Measurements from ENCODE around the gene KIAA1217. TPM values are rescaled to one million over a fixed set of nuclear protein-coding genes. Genes with fewer than 3 reads are reported as not detected.

The KIAA1217 gene
- total and polyA plus RNA-seq, 8 donors = 11.9 to 36.7 (median 19.8) TPM

- Histone ChIP-seq H3K27ac (no peak overlapping the region), H3K27me3 (no peaks in the 10 kb centered on the region), H3K9me3 (no peaks in the 10 kb centered on the region), H3K4me1 (no peaks in the 10 kb centered on the region), H3K36me3 (no peaks in the 10 kb centered on the region), H3K4me3 (no peak overlapping the region)
- TF ChIP-seq, protein P1, sequence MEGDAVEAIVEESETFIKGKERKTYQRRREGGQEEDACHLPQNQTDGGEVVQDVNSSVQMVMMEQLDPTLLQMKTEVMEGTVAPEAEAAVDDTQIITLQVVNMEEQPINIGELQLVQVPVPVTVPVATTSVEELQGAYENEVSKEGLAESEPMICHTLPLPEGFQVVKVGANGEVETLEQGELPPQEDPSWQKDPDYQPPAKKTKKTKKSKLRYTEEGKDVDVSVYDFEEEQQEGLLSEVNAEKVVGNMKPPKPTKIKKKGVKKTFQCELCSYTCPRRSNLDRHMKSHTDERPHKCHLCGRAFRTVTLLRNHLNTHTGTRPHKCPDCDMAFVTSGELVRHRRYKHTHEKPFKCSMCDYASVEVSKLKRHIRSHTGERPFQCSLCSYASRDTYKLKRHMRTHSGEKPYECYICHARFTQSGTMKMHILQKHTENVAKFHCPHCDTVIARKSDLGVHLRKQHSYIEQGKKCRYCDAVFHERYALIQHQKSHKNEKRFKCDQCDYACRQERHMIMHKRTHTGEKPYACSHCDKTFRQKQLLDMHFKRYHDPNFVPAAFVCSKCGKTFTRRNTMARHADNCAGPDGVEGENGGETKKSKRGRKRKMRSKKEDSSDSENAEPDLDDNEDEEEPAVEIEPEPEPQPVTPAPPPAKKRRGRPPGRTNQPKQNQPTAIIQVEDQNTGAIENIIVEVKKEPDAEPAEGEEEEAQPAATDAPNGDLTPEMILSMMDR (IDR thresholded peaks at IDR 0.05) = no peak
- no peak for DNase-seq
- no peak for FAIRE-seq
- 94 to 99% methylated on average over 2 of the region's 2 CpGs for WGBS, 2 donors
- ATAC-seq = no peak
- intact Hi-C loops (cut with DNase I) = no loop called here
Observed at GRCh38 chr10:24390146-24390700, 181.3 kb downstream of the KIAA1217 start.

- Histone ChIP-seq H3K9me3 (no peaks in the 10 kb centered on the region), H3K27me3 (no peaks in the 10 kb centered on the region), H3K36me3 (no peaks in the 10 kb centered on the region), H3K27ac (no peak overlapping the region), H3K4me3 (no peak overlapping the region), H3K4me1 (no peaks in the 10 kb centered on the region)
- intact Hi-C loops (cut with DNase I) = no loop called here
- 97 to 100% methylated on average over 1 of the region's 1 CpG for WGBS, 2 donors
- no peak for FAIRE-seq
- no peak for DNase-seq
- no peak for ATAC-seq
- TF ChIP-seq, protein P1 (IDR thresholded peaks at IDR 0.05) = no peak
Observed at GRCh38 chr10:24390746-24391145, 181.8 kb downstream of the KIAA1217 start.

DNA sequence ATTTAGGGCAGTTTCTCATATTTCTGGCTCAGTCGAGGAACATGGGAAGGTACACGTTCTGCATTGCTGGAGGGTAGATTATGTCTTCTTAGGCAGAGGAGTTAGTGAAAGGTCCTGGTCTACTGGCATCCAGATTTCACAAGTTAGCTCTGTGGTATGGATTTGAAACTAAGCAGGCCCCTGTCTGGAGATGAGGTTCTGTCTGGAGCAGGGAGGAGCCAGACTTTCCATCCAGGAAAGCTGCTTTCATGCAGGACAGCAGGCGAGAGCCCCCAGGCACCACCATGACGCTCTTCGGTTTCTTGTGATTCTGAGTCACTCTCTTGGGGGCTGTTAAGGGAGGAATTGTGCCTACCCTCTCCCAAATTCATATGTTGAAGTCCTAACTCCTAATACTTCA is 184.3 kb downstream of the KIAA1217 start:
- 87% methylated on average over 5 of the region's 5 CpGs for WGBS, 2 donors
- intact Hi-C loops (cut with DNase I) = no loop called here
- DNase-seq (no peak), FAIRE-seq (no peak), ATAC-seq (no peak)
- H3K4me3 ChIP-seq = no peak overlapping the region
- no peaks in the 10 kb centered on the region for H3K27me3 ChIP-seq
- H3K9me3 ChIP-seq = no peaks in the 10 kb centered on the region
- TF ChIP-seq, protein P1 (IDR thresholded peaks at IDR 0.05) = no peak
- H3K36me3 ChIP-seq = no peaks in the 10 kb centered on the region
- H3K4me1 ChIP-seq = no peaks in the 10 kb centered on the region
- no peak overlapping the region for H3K27ac ChIP-seq

DNA sequence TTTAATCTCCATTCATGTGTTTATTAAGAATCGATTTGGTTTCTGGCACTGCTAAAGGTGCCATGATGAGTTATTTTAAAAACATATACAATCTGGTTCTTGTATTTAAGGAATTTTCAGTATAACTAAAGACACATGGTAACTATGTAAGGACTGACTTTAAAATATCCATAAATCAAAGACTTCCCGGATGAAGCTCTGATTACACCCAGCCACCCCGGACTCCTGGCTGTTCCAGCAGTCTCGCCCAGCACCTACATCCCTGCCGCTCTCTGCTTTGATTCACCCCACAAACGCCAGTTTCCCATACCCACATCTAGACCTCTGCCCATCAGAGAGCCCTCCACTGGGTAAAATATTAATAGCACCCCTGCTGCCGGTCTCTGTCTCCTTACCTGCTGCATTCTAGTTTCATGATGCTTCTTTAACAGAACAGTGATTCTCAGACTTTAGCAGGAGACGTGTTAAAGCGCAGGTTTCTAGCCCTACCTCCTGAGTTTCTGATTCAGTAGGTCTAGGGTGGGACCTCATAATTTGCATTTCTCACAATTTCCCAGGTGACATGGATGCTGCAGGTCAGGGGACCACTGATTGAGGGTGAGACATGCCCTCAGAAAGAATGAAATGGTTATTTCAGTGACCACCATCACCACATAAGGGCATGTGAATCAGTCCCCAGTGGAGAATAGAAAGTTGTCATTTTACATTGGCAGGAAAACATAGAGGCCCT is 185.7 kb downstream of the KIAA1217 start:
- H3K36me3 ChIP-seq = no peaks in the 10 kb centered on the region
- H3K9me3 ChIP-seq = no peaks in the 10 kb centered on the region
- H3K27me3 ChIP-seq = no peaks in the 10 kb centered on the region
- ATAC-seq (no peak), DNase-seq (no peak), FAIRE-seq (no peak)
- TF ChIP-seq, protein P1 (IDR thresholded peaks at IDR 0.05) = no peak
- no peak overlapping the region for H3K4me3 ChIP-seq
- intact Hi-C loops (cut with DNase I) = no loop called here
- H3K27ac ChIP-seq = no peak overlapping the region
- H3K4me1 ChIP-seq = no peaks in the 10 kb centered on the region
- WGBS, 2 donors = 85 to 86% methylated on average over 9 of the region's 9 CpGs

DNA sequence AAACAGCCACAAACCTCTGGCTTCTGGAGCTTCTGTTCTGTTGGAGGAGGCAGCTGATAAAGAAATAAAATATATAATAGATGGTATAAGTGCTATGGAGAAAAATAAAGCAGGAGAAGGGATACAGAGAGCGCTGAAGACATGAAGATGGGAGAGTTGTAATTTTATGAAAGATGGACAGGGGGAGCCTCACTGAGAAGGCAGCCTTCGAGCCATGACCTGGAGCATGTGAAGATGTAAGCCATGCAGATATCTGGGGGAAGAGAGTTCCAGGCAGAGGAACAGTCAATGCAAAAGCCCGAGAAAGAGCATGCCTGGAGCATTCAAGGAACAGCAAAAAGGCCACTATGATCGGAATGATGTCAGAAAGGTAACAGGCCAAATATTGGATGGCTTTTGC is 187.5 kb downstream of the KIAA1217 start:
- H3K27ac ChIP-seq = no peak overlapping the region
- H3K36me3 ChIP-seq = no peaks in the 10 kb centered on the region
- TF ChIP-seq, protein P1 (IDR thresholded peaks at IDR 0.05) = no peak
- 93 to 94% methylated on average over 4 of the region's 4 CpGs for WGBS, 2 donors
- no peak for DNase-seq
- no peak overlapping the region for H3K4me3 ChIP-seq
- intact Hi-C loops (cut with DNase I) = no loop called here
- peak in 1 of 4 donors; percentile 28 for ATAC-seq
- H3K27me3 ChIP-seq = no peaks in the 10 kb centered on the region
- no peaks in the 10 kb centered on the region for H3K9me3 ChIP-seq
- H3K4me1 ChIP-seq = no peaks in the 10 kb centered on the region
- FAIRE-seq = no peak
